NCI-H2196 treated with DMSO at 0.1 percent for 48 hours (cell line): ENCODE results near the gene TTYH2.
A peak's percentile ranks its signal among the peaks of the same experiment; 100 is the strongest.

ENCODE experiments used
- DNase-seq: peaks from one replicate; lab custom pipeline; 2025; ENCODE audit not compliant: unreplicated experiment; lab: John Stamatoyannopoulos, UW

TTYH2 gene

DNA sequence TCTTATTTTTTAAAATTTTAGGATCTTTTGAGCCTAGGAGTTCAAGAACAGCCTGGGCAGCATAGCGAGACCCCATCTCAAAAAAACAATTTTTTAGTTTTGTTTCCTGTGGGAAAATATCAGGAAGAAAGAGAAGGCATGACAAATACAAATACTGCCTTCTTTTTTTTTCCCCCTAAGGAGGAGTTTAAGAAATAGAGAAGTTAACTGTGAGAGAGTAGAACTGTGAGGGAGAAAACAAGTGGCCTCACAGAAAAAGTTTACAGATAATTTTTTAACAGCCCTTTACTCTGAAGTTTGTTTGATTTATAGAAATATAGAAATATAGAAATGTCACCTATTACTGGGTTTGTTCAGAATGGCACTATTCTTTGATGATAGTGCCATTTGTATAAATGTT lies 21.1 kb downstream of the TTYH2 start:
- no peak for DNase-seq

DNA sequence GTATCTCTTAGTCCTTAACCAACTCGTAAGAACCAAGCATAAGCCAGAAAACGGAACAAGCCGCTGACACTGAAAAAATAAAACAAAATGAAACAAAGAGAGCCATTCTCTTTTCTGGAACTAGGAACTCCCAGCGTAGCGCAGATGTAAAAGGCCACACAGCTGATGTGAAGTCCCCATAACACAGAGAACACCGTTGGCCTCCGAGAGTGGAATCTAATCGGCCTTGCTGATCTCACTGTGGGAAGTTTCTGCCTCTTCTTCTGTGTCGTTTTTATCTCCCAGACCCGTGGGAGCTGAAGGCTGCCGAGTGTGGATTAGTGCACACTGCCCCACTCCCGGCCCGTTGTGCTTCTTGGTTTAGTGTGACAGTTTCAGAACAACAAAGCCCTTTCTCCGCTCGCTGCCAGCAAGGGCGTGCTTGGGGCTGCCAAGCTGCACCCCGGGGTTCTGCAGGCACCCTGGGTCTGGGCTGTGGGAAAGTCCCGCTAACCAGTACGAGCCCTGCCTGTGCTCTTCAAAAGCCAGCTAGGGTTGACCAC lies 21.7 kb downstream of the TTYH2 start:
- no peak for DNase-seq

DNA sequence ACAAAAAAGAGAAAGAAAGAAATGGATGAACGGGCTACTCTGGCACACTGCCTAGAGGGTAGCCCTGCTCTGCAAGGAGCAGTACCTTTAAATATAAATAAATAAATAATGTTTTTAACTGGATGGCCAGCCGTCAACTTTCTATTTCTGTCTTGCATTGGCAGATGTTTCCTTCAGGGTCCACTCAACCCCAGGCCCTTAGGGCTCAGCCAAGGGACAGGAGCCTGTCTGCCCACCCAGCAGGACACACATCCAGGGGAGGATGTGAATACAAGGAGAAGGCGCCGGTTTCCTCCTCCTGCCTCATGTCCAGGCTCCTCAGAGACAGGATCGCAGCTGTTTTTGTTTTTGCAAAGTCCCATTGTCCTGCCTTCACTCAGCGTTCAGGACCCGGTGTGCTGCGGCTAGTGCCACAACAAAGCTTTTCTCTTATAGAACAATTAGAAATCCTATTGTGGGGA lies 22.6 kb downstream of the TTYH2 start:
- no peak for DNase-seq

DNA sequence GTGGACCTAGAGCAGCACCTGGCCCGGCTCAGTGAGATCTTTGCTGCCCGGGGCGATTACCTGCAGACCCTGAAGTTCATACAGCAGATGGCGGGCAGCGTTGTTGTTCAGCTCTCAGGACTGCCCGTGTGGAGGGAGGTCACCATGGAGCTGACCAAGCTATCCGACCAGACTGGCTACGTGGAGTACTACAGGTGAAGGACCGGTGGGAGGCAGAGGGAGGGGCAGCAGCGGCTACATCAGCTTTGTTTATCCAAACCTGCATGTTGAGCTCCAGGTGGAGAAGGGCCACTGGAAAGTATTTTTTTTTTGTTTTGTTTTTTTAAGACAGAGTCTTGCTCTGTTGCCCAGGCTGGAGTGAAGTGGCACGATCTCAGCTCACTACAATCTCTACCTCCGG lies 23.9 kb downstream of the TTYH2 start:
- no peak for DNase-seq

DNA sequence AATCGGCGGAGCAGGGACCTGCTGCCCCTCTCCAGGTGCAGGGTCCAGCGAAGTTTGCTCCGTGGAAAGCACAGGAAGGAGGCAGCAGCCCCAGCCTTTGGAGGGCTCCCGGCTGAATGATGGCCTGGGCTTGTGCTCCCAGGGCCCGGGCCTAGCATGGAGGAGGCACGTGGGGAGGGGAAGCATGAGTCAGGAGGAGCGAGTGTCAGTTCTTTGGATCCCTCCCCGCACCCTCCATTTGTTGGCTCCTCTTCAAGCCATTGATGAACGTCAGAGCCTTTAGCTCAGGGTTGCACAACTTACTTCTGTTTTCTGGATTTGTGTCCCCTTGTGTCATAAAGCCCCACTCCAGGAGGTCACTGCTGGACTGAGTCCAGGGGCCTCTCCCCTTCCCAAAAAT lies 25.8 kb downstream of the TTYH2 start:
- DNase-seq = no peak

DNA sequence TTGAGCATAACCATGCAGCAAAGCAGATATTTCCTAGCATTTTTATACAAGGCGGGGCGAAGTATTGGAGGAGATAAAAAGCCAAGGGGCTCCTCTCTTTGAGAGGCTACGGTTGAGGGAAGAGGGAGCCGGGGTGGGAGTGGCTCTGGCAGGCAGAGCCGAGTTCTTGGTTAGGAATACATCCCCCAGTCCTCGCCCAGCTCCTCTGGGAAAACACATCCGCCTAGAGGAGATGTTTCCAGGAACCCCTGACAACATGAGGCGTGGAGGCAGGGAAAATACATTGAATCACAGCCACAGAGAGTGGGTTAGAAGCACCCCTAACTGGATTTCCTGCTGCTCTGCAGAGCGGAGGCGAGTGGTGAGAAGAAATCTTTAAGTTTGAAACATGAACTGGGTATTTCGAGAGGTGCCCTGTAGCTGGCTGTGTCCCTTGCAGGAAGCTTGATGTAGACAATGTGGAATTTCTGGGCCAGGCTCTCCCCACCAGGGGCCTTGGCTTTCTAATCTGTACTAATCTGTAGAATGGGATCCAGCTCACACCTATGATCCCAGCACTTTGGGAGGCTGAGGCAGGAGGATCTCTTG lies 27.3 kb downstream of the TTYH2 start:
- no peak for DNase-seq

DNA sequence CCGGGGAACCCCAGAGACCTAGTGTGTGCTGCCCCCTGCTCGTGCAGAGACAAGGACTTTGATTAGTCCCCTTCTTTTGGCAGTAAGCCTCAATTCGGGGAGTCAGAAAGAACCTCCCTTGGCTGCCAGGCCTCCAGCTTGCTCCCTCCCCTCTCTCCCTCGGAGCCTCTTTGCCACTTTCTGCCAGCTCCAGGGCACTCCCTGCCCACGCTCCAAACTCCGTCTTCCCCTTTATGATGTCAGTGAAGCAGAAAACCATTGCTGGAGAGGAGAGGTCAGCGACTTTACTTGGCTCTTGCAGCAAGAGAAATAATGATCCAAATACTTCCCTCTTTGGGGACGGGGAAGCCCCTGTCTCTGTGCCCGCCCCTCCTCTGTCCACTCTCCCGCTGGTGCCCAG lies 28.1 kb downstream of the TTYH2 start:
- DNase-seq = no peak

DNA sequence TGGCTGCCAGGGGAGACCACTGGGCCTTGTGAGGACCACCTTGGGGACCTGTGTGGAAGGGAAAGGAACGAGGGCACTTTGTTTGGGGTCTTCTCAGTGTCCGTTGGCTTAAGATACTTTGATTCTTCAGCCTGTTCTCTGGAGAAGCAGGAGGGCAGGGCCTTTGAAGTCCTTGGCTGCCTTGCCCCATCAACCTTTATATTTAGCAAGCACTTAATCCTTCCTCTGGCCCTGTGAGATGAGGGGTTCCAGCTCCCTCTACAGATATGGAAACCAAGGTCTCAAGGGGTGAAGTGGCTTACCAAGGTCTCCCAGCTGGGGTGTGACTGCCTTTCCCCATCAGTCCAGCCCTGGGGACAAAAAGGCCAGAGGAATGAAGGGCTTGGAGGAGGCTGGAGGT lies 28.5 kb downstream of the TTYH2 start:
- DNase-seq = no peak

DNA sequence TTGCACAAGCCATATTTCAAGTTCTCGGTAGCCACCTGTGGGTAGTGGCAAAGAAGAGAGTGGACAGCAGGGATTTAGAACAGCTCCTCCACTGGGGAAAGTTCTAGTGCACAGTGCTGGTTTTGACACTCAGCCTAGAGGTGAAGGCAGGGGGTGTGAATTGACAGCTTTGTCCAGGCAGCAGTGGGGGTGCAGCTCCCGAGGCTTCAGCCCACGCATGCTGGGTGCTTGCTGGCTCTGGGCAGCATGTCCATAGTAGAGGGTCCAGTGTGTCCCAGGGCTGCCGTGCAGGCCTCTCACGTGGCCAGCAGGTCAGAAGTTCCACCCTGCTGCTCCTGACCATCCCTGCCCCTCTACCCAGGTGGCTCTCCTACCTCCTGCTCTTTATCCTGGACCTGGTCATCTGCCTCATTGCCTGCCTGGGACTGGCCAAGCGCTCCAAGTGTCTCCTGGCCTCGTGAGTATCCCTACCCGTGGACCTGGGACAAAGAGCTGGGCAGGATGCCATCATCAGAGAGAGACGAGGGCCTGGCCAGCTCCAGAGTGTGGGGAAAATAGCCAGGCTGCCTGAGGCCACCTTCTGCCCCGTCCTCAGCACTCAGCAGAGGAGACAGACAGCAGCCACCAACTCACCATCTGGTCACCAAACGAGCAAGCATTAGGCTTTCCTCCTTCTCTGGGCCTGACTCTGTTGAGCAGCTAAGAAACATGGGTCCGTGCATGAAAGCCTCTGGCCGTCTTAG lies 29.8 kb downstream of the TTYH2 start:
- DNase-seq = peak; percentile 5

DNA sequence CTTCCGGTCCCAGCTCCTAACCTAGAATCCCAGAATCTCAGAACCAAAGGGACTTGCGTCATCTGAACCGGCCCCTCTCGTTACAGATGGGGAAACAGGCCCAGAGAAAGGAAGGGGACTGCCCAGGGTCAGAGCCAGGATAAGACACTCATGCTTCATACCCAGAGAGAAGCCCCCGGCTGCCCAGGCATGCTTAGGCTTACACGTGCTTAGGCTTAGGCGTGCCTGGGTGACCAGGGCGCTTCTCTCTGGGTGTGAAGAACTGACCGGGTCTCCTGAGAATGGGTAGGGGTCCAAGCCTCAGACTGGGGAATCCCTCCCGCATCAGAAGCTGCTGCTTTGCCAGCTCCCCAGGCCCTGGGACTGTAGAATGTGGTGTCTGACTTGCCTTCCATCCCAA lies 30.8 kb downstream of the TTYH2 start:
- no peak for DNase-seq

DNA sequence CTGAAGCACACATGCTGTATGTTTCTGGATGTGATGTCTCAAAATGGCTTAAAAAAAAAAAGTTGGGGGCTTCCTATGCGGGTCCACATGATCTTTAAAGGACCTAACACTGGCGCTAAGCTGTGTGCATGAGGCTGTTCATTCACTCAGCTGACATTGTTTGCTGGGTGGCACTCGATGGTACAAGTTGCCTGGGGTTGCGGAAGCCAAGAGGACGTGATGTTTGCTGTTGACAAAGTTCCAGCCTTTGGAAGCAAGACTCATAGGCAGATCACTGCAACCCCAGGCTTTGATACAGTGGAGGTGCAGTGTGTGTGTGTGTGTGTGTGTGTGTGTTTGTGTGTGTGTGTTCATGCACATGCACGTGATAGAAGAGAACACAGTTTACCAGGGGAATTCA lies 31.2 kb downstream of the TTYH2 start:
- DNase-seq = no peak

DNA sequence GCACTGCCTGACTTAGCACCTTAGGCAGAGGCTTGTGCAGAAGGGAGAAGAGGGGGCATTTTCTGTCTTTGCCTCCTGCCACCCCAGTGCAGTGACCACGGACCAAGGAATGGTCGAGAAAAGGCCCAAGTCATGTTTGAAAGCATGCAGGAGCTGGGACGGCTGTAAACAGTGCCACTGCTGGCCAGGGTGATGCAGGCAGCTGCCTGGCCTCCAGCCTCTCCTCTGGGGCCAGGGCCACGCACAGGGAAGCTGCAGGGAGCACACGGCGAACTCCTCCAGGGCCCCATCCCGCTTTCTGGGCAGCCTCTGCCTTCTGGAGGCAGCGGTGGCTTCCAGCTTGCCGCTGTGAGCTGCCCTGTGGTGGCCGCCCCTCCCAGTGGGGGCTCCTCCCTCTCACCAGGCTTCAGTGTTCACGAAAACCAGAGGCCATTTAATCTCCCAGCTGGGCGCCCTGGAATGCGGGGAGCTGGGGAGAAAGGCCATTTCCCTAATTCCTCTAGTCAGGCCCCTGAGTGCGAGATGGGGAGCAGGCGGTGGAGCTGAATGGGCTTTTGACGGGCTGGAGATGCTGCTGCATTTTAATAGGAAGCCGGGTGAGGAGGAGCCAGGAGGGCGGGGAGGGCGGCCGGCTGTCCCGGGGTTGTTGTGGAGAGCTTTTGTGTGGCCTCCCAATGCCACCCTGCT lies 31.9 kb downstream of the TTYH2 start:
- no peak for DNase-seq

DNA sequence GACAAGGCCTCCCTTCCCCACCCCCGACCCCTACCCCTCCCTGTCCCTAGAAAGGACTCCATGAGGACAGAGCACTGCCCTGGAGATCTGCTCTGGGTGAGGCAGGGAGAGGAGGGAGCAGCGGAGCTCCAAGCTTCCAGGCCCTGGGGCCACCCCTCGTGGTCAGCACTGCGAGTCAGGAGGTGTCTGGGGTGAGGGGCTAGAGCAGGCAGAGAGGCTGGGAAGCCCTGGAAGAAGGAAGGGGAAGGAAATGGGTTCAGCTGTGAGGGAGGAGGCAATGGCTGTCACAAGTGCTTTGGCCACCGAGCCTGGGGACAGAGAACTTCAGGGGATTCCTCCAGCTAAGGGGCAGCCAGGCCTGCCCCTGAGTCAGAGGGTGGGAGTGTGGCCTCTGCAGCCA lies 32.5 kb downstream of the TTYH2 start:
- DNase-seq = no peak

DNA sequence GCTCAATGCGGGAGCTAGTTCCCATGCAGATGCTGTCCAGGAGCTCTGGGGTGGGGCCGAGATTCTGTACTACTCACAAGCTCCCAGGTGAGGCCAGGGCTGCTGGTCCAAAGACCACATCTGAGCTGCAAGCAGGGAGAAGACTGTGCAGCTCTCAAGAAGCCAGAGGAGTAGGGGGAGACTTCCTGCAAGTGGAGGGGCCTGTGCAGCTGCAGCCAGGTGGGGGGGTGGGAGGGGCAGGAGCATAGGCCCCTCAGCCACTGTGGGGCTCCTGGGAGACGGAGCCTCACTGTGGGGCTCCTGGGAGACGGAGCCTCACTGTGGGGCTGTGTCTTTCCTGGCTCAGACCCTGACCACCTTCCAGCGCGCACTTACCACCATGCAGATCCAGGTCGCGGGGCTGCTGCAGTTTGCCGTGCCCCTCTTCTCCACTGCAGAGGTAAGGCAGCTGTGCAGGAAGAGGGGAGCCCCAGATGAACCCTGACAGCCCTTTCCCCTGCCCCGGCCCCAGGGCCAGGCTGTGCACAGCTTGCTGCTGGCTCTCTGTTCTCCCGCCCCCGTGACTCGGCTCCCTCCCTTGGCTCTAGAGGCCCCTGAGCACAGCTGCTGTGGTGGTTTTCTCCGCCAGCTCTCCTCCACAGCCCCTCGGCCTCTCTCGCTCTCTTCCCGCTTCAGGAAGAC lies 36.4 kb downstream of the TTYH2 start:
- no peak for DNase-seq

DNA sequence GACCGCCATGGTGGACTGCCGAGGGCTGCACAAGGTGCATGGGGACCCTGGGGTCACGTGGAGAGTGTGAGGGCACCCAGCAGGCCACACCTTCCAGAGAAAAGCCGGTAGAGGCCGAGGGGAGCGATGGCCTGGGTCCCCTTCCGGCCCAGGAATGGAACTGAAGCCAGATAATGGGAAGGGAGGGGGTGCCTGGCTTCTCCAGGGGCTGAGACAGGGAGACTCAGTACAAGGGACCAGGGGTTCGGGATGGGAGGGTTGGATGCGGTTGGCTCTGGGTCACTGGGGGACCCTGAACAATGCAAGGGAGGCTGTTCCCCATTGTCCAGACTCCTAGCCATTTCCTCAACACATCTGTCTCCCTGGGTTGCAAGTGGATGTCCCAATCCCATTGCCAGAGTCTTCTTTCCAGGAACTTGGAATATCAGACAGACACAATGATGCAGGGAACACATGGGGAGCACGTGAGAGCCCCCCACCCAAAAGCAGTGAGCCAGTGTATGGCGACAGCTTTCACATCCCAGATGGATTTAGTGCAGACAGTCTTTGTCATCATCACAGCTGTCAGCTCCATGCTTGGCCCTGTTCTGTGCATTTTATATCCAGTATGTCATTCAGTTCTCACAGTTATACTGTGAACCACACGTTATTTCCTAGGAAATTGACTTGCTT lies 37.1 kb downstream of the TTYH2 start:
- DNase-seq = no peak

DNA sequence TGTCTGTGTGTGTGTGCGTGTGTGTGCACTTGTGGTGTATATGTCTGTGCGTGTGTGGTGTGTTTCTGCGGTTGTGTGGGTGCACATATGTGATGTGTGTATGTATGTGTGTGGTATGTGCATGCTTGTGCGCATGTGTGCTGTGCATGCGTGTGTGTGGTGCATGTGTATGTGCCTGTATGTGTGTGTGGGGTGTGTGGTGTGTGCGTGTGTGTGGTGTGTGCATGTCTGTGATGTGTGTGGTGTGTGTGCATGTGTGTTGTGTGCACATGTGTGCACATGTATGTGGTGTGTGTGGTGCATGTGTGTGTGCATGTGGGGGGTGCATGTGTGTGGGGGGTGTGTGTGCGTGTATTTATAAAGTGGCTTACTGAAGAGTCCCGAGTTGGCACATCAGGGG lies 37.7 kb downstream of the TTYH2 start:
- no peak for DNase-seq

DNA sequence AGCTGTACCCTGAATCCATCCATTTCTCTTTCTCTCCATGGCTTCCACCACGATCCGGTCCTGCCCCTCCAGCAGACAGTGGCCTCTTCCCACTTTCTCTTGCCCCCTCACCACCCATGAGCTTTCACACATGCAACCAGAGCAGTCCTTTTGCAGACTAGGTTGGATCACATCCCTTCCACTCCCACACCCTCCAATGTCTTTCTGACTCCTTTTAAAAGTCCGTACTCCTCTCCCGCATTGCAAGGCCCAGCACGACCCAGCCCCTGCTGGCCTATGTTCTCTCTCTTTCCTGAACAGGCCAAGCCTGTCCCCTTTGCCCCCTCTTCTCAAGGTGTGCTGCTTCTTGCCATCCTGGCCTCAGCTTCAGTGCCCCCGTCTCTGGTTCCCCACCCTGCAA lies 38.2 kb downstream of the TTYH2 start:
- no peak for DNase-seq

DNA sequence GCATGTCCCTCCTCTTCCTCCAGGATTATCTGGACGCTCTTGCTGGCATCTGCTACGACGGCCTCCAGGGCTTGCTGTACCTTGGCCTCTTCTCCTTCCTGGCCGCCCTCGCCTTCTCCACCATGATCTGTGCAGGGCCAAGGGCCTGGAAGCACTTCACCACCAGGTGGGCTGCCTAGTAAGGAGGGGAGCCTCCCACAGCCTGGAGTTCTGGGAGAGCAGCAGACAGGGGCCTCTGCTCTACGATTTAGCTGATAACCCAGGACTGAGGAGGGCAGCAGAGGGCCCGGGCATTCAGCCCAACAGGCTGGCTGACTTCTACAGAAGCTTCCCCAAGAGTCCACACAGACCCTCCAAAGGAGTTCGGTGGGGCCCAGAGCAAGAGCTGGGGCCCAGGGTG lies 38.8 kb downstream of the TTYH2 start:
- no peak for DNase-seq

DNA sequence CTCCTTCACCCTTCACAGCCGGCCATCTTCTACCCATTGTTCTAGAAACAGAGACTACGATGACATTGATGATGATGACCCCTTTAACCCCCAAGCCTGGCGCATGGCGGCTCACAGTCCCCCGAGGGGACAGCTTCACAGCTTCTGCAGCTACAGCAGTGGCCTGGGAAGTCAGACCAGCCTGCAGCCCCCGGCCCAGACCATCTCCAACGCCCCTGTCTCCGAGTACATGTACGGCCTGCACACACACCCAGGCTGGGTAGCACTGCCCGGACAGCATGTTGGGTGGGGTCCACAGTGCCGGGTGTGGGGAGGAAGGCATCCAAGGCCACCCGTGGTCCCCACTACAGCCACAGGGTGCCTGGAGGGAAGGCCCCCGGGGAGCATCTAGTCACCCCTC lies 39.7 kb downstream of the TTYH2 start:
- DNase-seq = no peak

DNA sequence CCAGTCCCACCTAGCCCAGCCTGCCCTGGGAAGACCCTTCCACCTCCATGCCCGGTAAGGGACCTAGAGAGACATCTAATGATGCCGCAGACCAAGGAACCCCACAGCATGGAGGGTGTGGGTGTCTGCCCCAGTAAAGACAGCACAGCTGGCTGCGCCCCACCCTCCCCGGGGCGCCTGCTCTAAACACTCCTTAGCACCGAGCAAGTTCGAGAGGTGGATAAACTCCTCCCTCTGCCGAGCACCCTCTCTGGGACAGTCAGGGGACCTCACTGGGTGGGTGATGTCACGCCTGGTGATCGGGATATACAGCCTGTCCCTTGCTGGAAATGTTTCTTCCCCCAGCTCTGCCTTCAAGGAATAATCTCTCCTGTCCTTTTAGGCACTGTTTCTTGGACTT lies 43.9 kb downstream of the TTYH2 start:
- no peak for DNase-seq
